Endothelial cell of umbilical vein (primary cell): ENCODE data around the gene LILRA5. TPM values are rescaled to one million over a fixed set of nuclear protein-coding genes. Genes with fewer than 3 reads are reported as not detected.

Experiments used
- BruUV-seq: library from RNA; stranded (reverse); fragments of 400-500 nt; replicated peaks from 2 replicates; lab custom pipeline; 2021; lab: Mats Ljungman, UMichigan
- CTCF ChIA-PET: fragments of 300-600, 350-600 bp; sonication (Branson Sonifier 250); formaldehyde crosslinking; loops from one replicate; lab custom pipeline; 2021; ENCODE audit warnings: antibody characterized with exemption, inconsistent platforms; lab: Charles Lee
- POLR2A ChIA-PET: fragments of 300-600, 350-600 bp; sonication (Branson Sonifier 250); formaldehyde crosslinking; loops from one replicate; lab custom pipeline; 2021; ENCODE audit warnings: antibody characterized with exemption, inconsistent platforms; lab: Charles Lee
- DNase-seq: peaks from one replicate; pipeline ENCODE4 v3.0.0-alpha.2; 2011; ENCODE audit warnings: low read depth, low spot score
- FAIRE-seq: peaks from 2 replicates; lab custom pipeline; 2011; peaks lifted over from hg19 to GRCh38; lab: Jason Lieb, UNC
- H2AFZ ChIP-seq: 2 replicates; pipeline ENCODE4 v1.6.0; 2012; ENCODE audit warnings: low read depth, low read length, control low read depth, inconsistent platforms
- H3K27ac ChIP-seq: 2 replicates; pipeline ENCODE4 v1.5.1; 2011; ENCODE audit warnings: low read depth, mild to moderate bottlenecking, control low read depth, low read length, moderate library complexity; ENCODE audit not compliant: insufficient read depth
- H3K27me3 ChIP-seq, 2 experiments: 2 replicates each; pipeline versions ENCODE4 v1.6.0 to v1.6.1; 2011; ENCODE audit warnings: low read length in 2 of 2, mixed read lengths in 1 of 2; ENCODE audit not compliant: control insufficient read depth in 2 of 2, insufficient read depth in 2 of 2
- H3K36me3 ChIP-seq, 2 experiments: 2 replicates in 1 of 2; 3 replicates in 1 of 2; pipeline ENCODE4 v1.5.1; 2011; ENCODE audit warnings: low read length in 2 of 2, mild to moderate bottlenecking in 1 of 2, moderate library complexity in 1 of 2; ENCODE audit not compliant: control insufficient read depth in 2 of 2, insufficient read depth in 2 of 2; ENCODE audit errors: extremely low read depth in 1 of 2
- H3K4me1 ChIP-seq: 3 replicates; pipeline ENCODE4 v1.5.1; 2011; ENCODE audit warnings: mild to moderate bottlenecking, low read length; ENCODE audit not compliant: control insufficient read depth, insufficient read depth; ENCODE audit errors: extremely low read depth
- H3K4me2 ChIP-seq: 2 replicates; pipeline ENCODE4 v1.6.1; 2011; ENCODE audit warnings: low read length, control low read depth, mixed read lengths; ENCODE audit not compliant: insufficient read depth
- H3K4me3 ChIP-seq, 3 experiments: fragments of 200-600 bp in 1 of 3; sonication (generic), shearing (Covaris generic) in 1 of 3; replicated peaks in 1 of 3; 2 replicates each; pipeline ENCODE4 v1.5.1; 2011 to 2016; ENCODE audit warnings: control low read depth in 3 of 3, low read length in 3 of 3, mild to moderate bottlenecking in 2 of 3, inconsistent platforms in 1 of 3, low read depth in 1 of 3, moderate library complexity in 1 of 3; ENCODE audit not compliant: insufficient read depth in 1 of 3
- H3K79me2 ChIP-seq: 2 replicates; pipeline ENCODE4 v1.6.0; 2012; ENCODE audit warnings: low read length, inconsistent platforms; ENCODE audit not compliant: control insufficient read depth, insufficient read depth
- H3K9ac ChIP-seq: replicated peaks from 2 replicates; pipeline ENCODE3; 2011; ENCODE audit warnings: low read length, control low read depth; ENCODE audit not compliant: insufficient read depth; ENCODE audit errors: extremely low read depth
- H3K9me1 ChIP-seq: replicated peaks from 3 replicates; pipeline ENCODE4 v1.6.0; 2011; ENCODE audit warnings: mild to moderate bottlenecking, low read length; ENCODE audit not compliant: control insufficient read depth, insufficient read depth; ENCODE audit errors: extremely low read depth
- H3K9me3 ChIP-seq: replicated peaks from 2 replicates; pipeline ENCODE4 v1.5.1; 2012; ENCODE audit warnings: low read length, inconsistent platforms; ENCODE audit not compliant: control insufficient read depth, insufficient read depth
- H4K20me1 ChIP-seq: replicated peaks from 2 replicates; pipeline ENCODE3; 2011; ENCODE audit warnings: mild to moderate bottlenecking, low read length; ENCODE audit not compliant: control insufficient read depth, insufficient read depth; ENCODE audit errors: extremely low read depth
- CTCF ChIP-seq, 2 donors: IDR thresholded peaks; 1 replicate in 1 of 2; 2 replicates in 1 of 2; pipeline ENCODE4 v1.5.1; 2011; ENCODE audit warnings: low read length in 2 of 2, mild to moderate bottlenecking in 2 of 2, moderate library complexity in 2 of 2, control low read depth in 1 of 2, inconsistent platforms in 1 of 2, low read depth in 1 of 2; ENCODE audit not compliant: insufficient read depth in 1 of 2; ENCODE audit errors: extremely low read depth in 1 of 2
- EZH2 ChIP-seq: IDR thresholded peaks from 2 replicates; pipeline ENCODE4 v1.6.1; 2012; ENCODE audit warnings: borderline replicate concordance, low read depth, mild to moderate bottlenecking, moderate library complexity, low read length, inconsistent platforms; ENCODE audit not compliant: severe bottlenecking
- FOS ChIP-seq: IDR thresholded peaks from 2 replicates; pipeline ENCODE4 v1.6.1; 2011; ENCODE audit warnings: mild to moderate bottlenecking, low read length, moderate library complexity, borderline replicate concordance; ENCODE audit not compliant: insufficient read depth
- GATA2 ChIP-seq: IDR thresholded peaks from 2 replicates; pipeline ENCODE4 v1.7.0; 2011; ENCODE audit warnings: low read depth, mild to moderate bottlenecking, moderate library complexity, mixed read lengths, low read length; ENCODE audit not compliant: insufficient read length, insufficient read depth
- JUN ChIP-seq: IDR thresholded peaks from 2 replicates; pipeline ENCODE4 v1.6.1; 2011; ENCODE audit warnings: borderline replicate concordance, low read depth; ENCODE audit not compliant: insufficient read length, insufficient read depth
- MYC ChIP-seq: IDR thresholded peaks from one replicate; pipeline ENCODE4 v1.6.1; 2011; ENCODE audit warnings: mild to moderate bottlenecking, low read depth, low read length
- POLR2A ChIP-seq: IDR thresholded peaks from 2 replicates; pipeline ENCODE4 v1.6.1; 2012; ENCODE audit warnings: low read depth, mild to moderate bottlenecking, control low read depth, low read length
- POLR2AphosphoS5 ChIP-seq: IDR thresholded peaks from 2 replicates; pipeline ENCODE4 v1.6.1; 2012; ENCODE audit warnings: low read depth, mild to moderate bottlenecking, control low read depth, low read length, moderate library complexity; ENCODE audit not compliant: insufficient read depth
- dilution Hi-C: fragments of 300-500 bp; cut with MboI; formaldehyde crosslinking; loops from one replicate; pipeline ENCODE4 v1.15.0; 2019; ENCODE audit warnings: low sequenced_read_pairs; ENCODE audit not compliant: extremely low pct_ligation_motif_present
- intact Hi-C: fragments of 100-400 bp; cut with micrococcal nuclease; formaldehyde crosslinking; loops from one replicate; pipeline ENCODE4 v1.10.0; 2022
- polyA plus RNA-seq, 4 experiments: library from polyadenylated mRNA; depleted of rRNA in 3 of 4; stranded (reverse) in 3 of 4; unstranded in 1 of 4; fragments of >200 nt; gene quantifications; 2 replicates each; pipeline versions ENCODE4 v1.2.1 to v1.2.3, GENCODE V29; 2011 to 2012; ENCODE audit warnings: missing spikeins in 1 of 4
- total RNA-seq: library from RNA; stranded (reverse); gene quantifications from 2 replicates; pipeline ENCODE4 v1.2.3, GENCODE V29; 2021
- TF ChIP-seq, protein P1 (sequence below): IDR thresholded peaks from 2 replicates; pipeline ENCODE4 v1.6.1; 2011; ENCODE audit not compliant: insufficient read depth, insufficient read length

LILRA5 gene
- total and polyA plus RNA-seq, 2 donors (not counting 3 experiments of a cell fraction or from before 2014, with no cell fraction given): not detected

DNA sequence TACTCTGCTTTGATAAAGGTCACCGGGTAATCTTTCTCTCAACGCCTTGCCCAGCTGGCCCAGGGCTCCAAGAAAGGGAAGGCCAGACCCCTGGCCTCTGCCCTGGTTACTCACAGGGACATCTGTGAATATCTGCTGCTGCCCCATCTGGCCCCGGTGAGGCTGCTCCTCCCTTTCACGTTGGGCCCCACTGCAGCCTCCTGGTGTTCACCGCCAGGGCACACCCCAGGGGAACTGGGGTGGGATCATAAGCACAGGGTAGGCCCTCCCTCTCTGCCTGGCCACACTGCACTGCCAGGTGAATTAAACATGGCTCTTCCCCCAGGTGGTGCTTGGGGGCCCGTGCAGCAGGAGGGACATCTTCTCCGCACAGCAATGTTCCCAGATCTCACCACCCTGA, 39.1 kb upstream of the LILRA5 start:
- no peaks in the 10 kb centered on the region for H4K20me1 ChIP-seq
- no peaks in the 10 kb centered on the region for H3K9me1 ChIP-seq
- TF ChIP-seq, protein P1, sequence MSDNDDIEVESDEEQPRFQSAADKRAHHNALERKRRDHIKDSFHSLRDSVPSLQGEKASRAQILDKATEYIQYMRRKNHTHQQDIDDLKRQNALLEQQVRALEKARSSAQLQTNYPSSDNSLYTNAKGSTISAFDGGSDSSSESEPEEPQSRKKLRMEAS: no peak
- TF ChIP-seq POLR2AphosphoS5: no peak
- TF ChIP-seq POLR2A: no peak
- TF ChIP-seq MYC: no peak
- no peak for TF ChIP-seq CTCF (IDR thresholded peaks at IDR 0.05; ENCODE audit: extremely low read depth in 1 of 2, insufficient read depth in 1 of 2, low read depth in 1 of 2, low read length in 2 of 2)
- no peak for TF ChIP-seq EZH2
- TF ChIP-seq JUN: no peak
- no peak for TF ChIP-seq FOS
- TF ChIP-seq GATA2: no peak
- H3K4me3 ChIP-seq: no peak overlapping the region
- no peaks in the 10 kb centered on the region for H3K36me3 ChIP-seq
- H3K9ac ChIP-seq: no peak overlapping the region
- ChIA-PET CTCF (no interaction called here), POLR2A (no interaction called here)
- no peak for FAIRE-seq
- dilution Hi-C loops (no loop called here), intact Hi-C loops (no loop called here)
- no peaks in the 10 kb centered on the region for H3K4me1 ChIP-seq
- no TSS peak for BruUV-seq
- H3K27ac ChIP-seq: no peak overlapping the region
- no peak for DNase-seq
- H3K79me2 ChIP-seq: no peaks in the 10 kb centered on the region
- no peak overlapping the region for H2AFZ ChIP-seq
- H3K9me3 ChIP-seq: no peaks in the 10 kb centered on the region
- H3K27me3 ChIP-seq: no peaks in the 10 kb centered on the region
- H3K4me2 ChIP-seq: no peak overlapping the region
